Activated CD4-positive, alpha-beta T cell treated with anti-CD3 and anti-CD28 coated beads, Interleukin-2, amount 10 ng/mL, durations not matched to agents 24 days and 14 days (primary cell): ENCODE measurements around the gene CEL. TPM values are rescaled to one million over a fixed set of nuclear protein-coding genes. Genes with fewer than 3 reads are reported as not detected.
A peak's percentile ranks its signal among the peaks of the same experiment; 100 is the strongest.

Experiments
- DNase-seq: peaks from one replicate; pipeline ENCODE4 v3.0.0; 2022
- H3K27ac Mint-ChIP-seq: one replicate; pipeline ENCODE4 v1.8.0; 2022; ENCODE audit warnings: mild to moderate bottlenecking, mixed read lengths
- H3K27me3 Mint-ChIP-seq: one replicate; pipeline ENCODE4 v1.8.0; 2022; ENCODE audit warnings: mixed read lengths
- H3K36me3 Mint-ChIP-seq: one replicate; pipeline ENCODE4 v1.8.0; 2022; ENCODE audit warnings: low read depth, mild to moderate bottlenecking, mixed read lengths
- H3K4me1 Mint-ChIP-seq: one replicate; pipeline ENCODE4 v1.8.0; 2021; ENCODE audit warnings: mixed read lengths
- H3K4me3 Mint-ChIP-seq: one replicate; pipeline ENCODE4 v1.8.0; 2022; ENCODE audit warnings: mild to moderate bottlenecking, moderate library complexity, mixed read lengths
- H3K9me3 Mint-ChIP-seq: one replicate; pipeline ENCODE4 v1.8.0; 2021; ENCODE audit warnings: mixed read lengths
- intact Hi-C: fragments of 100-400 bp; cut with micrococcal nuclease; formaldehyde crosslinking; loops from one replicate; pipeline ENCODE4 v1.15.1; 2023
- total RNA-seq: library from RNA; stranded (reverse); gene quantifications from 2 replicates; pipeline ENCODE4 v1.2.3, GENCODE V29; 2022

The CEL gene
- total RNA-seq, 1 donor from 2014 or later: 2.0 TPM

DNA sequence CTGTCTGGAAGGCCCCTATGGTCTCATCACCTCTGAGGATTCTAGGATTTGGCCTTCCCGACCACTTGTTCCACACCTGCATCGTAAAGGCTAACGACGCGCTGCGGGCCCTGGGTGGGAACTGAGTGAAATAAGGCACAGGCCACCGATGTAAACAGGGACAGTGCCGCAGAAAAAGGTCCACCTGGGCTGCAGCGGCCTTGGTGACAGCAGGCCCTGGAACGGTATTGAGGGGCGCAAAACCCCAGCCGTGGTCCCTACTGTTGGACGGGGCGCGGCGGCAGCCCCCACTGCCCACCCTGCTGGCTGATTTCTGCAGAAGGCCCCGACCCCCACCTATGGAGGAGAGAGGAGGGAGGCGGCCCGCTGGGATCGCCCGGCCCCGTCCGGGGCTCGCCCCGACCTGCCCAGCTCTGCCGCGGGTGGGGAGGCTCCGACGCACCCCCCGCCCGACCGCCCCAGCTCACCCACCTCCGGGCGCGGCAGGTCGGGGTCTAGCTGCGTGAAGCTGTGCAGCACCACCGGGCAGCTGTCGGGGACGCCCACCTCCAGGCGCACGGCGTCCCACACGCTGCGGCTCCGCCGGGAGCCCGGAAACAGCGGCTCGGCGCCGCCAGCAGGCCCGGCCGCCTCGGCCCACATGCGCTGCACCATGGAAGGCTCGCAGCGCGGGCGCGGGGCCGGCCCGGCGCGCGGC, 58.9 kb downstream of the CEL start:
- Mint-ChIP-seq H3K4me1 (peaks cover 59% of the 10 kb centered on the region), H3K9me3 (no peaks in the 10 kb centered on the region), H3K4me3 (peak overlapping the region; percentile 84), H3K27me3 (no peaks in the 10 kb centered on the region), H3K27ac (peak overlapping the region; percentile 78), H3K36me3 (peaks cover 14% of the 10 kb centered on the region)
- intact Hi-C loops: loop anchor here (1.0 kb wide), 3 partner anchors 13 to 28 kb away; no protein-coding TSS in a partner anchor
- no peak for DNase-seq

Other genes with a start within 250 kb of the CEL start
- gene AK8, start 183.7 kb upstream of the CEL start, total RNA-seq: 0.33 TPM in 1 of 2 replicates, not detected in the other
- 0.91 and 0.92 TPM in 2 replicates for gene SPACA9, start 183.1 kb upstream of the CEL start, total RNA-seq
- 27.9 and 33.5 TPM in 2 replicates for gene TSC1, start 117.4 kb upstream of the CEL start, total RNA-seq
- gene GFI1B, start 83.3 kb upstream of the CEL start, total RNA-seq: not detected in 2 replicates
- 85.4 and 92.3 TPM in 2 replicates for gene GTF3C5, start 31.0 kb upstream of the CEL start, total RNA-seq
- 93.0 and 96.7 TPM in 2 replicates for gene RALGDS, start 59.3 kb downstream of the CEL start, total RNA-seq
- 6.8 and 8.2 TPM in 2 replicates for gene GBGT1, start 101.9 kb downstream of the CEL start, total RNA-seq
- gene OBP2B, start 147.3 kb downstream of the CEL start, total RNA-seq: not detected in 2 replicates
- gene ABO, start 213.2 kb downstream of the CEL start, total RNA-seq: 0.36 and 0.58 TPM in 2 replicates